AG20443 (cell line): Measurements from ENCODE around the gene ACSF3.
A peak's percentile ranks its signal among the peaks of the same experiment; 100 is the strongest.

ENCODE experiments used
- DNase-seq: peaks from one replicate; pipeline ENCODE4 v3.0.0; 2012; ENCODE audit warnings: low spot score, mixed read lengths

ACSF3 gene

DNA sequence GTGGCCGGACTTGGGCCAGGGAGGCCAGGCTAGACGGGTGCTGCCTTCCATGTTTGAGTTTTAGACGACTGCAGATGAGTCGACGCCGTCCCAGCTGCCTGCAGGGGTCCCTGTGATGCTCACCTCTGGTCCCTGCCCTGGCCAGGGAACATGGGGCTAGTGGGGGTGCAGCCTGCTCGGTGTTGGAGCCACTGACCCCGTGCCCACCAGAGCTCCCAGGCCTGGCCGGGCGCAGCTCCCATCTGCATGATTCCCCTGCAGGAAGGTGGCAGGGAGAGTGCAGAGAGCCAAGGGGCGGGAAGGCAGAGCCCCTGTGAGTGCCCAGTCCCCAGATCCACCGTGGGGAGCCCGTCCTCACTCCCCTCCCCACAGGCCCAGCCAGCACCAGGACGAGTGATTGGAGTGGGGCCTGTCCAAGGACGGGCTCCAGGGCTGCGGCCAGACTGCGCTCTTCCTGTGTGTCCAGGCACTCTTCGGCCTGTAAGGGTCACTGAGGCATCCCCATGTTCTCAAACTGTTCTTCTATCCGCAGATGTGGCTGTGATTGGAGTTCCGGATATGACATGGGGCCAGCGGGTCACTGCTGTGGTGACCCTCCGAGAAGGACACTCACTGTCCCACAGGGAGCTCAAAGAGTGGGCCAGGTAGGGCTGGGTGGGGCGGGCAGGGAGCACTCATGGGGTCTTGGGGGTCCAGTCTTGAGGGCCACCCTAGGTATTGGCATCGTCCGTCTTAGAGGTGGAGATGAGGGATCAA lies 51.9 kb downstream of the ACSF3 start:
- no peak for DNase-seq

DNA sequence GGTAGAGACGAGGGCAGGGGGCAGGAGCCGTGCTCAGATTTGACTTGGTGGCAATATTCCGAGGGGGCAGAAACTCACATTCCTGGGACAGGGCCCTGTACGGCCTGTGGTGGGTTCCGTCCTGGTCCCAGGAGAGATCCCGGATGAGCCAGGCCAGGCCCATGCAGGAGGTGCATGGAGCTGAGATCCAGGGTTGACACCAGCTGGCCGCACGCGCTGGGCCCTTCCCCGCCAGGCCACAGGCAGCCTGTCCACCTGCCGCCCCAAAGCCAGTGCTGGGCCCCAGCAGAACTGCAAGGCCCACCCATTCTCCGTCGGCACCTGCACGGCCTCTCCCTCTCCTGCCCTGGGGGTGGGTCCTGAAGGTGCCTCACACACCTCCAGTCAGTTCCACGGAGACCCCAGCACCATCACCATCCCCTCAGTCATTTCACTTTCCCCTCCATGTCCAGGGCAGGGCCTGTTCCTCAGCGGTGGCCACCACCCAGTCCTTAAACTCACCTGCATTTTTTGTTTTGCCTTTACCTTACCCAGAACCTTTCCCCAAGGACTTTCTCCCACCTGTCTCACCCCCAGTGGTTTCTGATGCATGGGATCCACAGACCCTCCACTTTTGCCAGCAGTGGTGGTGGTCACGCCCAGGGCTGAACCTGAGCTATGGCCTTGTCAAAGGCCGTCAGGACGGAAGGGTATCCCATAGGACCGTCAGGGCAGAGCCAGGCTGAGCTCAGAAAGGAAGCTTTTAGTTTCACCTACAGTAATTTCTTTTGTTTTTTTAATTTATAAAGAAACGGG lies 52.8 kb downstream of the ACSF3 start:
- DNase-seq, result no peak

DNA sequence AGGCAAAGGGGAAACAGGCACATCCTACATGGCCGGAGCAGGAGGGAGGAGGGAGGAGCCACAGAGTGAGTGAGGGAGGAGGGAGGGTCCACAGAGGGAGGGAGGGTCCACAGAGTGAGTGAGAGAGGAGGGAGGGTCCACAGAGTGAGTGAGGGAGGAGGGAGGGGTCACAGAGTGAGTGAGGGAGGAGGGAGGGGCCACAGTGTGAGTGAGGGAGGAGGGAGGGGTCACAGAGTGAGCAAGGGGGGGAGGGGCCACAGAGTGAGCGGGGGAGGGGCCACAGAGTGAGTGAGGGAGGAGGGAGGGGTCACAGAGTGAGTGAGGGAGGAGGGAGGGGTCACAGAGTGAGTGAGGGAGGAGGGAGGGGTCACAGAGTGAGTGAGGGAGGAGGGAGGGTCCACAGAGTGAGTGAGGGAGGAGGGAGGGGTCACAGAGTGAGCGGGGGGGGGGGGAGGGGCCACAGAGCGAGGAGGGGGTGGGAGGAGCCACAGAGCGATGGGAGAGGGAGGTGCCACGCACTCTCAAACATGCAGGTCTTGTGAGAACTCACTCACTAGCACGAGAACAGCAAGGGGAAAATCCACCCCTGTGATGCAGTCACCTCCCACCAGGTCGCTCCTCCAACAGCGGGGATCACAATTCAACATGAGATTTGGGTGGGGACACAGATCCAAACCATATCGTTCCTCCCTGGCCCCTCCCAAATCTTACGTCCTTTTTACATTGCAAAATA lies 53.6 kb downstream of the ACSF3 start:
- no peak for DNase-seq

DNA sequence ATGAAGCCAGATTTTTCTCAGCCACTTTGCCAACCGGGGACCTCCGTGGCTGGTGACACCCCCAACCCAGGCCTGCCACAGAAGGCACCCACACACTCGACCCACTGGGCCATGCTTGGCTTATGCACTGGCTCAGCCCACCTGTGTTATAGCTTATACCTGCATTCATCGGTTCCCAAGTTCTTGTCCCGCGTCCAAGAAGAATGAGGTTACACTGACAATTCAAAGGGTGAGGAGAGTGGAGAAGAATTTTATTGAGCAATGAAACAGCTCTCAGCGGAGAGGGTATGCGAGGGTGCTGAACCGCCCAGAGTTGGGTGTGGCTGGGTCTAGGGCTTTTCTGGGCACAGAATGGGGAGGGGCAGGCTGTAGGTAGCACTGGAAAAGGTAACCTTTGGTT lies 55.7 kb downstream of the ACSF3 start:
- no peak for DNase-seq

DNA sequence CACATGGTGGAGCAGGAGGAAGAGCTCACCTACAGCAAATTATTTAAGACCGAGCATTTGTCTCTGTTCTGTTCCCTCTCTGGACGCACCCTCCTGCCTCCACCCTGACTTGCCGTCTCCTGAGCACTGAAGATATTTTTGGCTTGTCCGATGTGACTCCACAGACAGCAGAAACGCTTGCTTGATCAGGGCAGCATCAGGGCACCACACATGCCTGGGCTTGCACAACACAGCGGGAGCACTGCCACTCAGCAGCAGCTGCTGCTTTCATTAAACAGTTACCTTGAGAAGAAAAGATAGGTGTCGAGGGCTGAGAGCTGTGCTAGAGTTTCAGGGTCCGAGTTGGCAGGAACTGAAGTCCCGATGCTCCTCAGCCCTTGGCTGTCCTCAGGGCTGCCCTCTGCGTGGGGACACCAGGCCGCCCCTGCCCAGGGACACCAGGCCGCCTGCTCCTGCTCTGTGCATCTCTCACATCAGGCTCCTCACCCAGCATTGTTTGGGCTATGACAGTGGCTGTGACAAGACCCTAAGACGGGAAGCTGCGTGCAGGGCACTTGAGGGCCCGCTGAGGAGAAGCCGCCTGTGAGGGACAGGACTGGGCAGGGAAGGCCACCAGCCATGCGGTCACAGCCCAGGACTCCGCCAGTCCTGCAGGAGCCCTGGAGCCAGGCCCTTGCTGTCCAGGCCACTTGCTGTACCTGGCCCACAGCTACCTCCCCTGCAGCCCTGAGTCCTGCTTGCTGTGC lies 56.6 kb downstream of the ACSF3 start:
- no peak for DNase-seq

DNA sequence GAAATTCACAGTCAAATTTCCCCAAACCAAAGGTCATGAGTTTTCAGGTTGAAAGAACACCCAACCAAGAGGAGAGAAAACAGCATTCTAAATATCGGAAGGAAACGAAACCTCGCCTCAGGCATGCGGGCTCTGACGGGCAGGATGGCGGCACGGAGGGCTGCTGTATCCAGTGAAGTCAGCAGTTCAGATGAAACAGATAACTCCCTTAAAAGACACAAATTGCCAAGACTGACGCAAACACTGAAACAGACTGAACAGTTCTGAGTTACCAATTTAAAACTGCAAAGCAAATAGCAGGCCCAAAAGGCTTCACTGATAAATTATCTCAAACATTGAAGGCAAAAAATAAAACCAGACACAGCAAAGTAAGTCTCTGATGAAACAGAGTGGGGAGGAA lies 57.3 kb downstream of the ACSF3 start:
- no peak for DNase-seq

DNA sequence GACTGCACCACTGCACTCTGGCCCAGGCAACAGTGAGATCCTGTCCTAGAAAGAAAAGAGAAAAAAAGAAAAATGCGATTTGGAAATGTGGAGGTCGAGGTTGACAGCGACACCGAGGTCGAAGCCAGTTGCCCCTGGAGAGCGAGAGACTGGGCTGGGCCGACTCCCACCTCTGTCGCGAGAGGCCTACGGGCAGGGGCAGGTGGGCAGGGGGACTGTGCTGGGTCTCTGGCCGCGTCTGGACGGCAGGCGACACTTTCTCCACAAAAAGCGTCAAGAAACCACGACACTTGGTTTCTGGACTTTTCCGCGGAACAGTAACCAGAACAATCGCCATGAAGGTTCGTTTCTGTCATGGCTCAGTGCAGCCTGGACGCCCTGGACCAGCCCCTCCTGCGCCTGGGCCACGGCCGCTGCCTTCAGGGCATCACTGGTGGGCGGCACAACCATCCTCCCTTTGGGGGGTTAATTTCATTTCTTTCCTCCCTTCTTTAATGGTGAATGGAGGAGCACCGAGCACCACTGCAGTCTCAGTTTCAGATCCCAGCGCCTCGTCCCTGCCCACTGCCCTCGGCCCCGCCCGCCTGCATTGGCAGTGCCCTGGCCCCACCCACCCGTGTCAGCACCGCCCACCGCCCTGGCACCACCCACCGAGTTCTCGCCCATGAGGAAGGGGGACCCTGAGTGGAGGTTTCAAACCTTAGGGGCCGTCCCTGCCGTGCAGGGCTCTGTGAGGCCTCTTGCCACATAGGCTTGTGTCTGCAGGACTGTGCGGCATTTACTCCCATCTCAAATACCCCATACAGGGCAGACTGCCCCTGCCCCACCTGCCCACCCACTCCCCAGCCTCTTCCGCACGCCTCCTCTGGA lies 59.4 kb downstream of the ACSF3 start:
- no peak for DNase-seq

DNA sequence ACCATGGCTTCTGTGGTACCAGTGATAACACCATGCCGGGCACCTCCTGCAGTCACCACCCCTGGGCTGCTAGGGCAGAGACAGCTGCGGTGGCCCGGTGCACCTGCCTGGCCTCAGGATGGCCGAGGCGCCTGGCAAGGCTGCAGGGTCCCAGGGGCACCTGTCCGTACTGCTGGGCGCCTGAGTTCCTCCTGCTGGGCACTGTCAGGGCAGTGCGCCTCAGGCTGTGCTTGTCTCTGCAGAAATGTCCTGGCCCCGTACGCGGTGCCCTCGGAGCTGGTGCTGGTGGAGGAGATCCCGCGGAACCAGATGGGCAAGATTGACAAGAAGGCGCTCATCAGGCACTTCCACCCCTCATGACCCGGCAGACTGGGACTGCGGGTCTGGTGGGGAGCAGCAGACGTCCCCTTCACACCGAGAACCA lies 60.2 kb downstream of the ACSF3 start:
- no peak for DNase-seq

DNA sequence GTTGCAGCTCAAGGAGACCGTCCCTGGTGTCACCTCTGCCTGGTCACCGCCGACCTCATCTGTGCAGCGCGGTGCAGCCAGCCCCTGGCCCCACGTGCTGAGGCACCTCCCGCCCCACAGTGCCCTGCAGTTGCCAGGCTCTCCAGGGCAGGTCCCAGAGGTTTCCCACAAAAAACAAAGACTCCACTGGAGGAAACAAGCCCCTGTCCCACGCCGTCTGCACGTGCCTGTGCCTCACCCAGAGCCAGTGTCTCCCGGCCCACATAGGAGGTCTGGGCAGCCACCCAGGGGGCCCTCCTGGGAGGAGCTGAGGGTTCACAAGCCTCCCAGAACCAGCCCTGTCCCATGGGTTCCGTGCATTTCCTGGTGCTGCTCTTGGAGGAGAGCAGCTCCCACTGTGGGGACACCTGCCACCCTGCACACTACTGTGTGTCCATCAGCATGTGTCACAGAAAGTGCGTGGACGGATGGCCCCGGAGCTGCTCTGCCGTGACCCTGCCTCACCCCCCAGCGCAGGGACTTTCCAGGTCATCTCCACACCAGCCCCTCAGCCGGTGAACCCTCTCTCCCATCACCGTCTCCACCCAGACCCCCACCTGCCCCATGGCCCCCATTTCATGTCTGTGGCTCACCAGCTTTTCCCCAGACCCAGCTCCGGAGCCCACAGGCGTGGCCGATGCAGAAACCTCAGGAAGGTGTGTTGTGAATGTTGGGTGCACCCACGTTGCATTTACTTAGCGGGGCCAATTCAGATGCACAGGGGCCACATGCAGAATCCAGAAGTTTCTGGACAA lies 60.9 kb downstream of the ACSF3 start:
- DNase-seq, result no peak

DNA sequence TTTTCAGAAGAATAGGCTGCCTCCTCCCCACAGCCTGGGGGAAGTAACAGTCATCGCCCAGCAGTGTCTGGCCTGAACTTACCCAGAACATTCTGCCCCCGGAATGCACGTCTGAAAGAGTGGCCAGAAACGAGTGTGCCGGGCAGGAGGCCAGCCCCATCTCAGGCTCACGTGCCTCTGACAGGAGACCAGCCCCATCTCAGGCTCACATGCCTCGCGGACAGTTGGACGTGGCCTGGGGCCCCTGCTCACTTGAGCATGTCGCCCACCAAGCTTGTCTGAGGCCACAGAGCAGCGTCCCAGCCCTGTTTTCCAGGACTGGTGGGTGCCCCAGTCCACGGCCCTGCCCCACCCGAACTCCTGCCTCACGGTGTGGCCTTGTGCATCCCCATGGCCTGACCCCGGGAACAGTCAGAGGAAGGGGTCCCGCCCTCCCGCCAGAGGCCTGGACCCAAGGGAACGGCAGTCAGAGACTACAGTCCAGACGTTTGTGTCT lies 61.6 kb downstream of the ACSF3 start:
- peak; percentile 90 for DNase-seq

DNA sequence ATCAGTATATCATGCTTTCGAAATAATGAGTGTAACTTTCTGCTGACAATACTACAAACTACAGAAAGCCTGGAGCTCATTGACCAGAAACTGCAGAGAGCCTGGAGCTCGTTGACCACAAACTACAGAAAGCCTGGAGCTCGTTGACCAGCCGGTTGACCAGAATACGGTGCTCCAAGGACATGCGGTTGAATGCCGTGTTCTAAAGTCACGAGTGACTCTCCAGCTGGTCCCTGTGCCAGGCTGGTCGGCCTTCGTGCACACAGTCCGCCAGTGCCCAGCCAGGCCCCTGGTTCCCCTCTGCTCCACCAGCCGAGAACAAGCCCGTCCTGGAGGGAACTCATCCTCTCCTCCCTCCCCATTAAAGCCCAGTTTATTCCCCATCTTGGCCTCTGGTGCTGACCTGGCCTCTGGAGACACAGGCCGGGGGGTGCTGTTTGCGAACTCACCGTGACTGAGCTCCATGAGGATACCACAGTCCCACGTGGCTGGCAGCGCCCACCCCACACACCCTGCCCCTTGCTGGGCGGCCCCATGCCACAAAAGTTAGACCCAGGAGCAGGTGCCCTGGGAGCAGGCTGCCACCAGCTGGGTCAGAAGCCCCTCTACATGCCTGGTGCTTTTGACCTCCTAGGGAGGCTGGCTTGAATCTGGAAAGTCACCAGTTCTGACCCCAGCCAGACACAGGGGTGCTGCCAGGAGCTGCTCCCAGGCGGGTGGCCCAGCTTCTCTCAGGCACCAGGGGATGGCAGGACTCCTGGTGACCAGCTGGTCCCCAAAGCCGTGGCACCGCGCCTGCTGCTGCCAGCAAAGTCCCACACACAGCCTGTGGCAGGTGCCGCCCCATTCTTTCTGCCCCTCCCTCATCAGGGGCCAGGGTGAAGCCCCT lies 62.4 kb downstream of the ACSF3 start:
- peak; percentile 33 for DNase-seq

DNA sequence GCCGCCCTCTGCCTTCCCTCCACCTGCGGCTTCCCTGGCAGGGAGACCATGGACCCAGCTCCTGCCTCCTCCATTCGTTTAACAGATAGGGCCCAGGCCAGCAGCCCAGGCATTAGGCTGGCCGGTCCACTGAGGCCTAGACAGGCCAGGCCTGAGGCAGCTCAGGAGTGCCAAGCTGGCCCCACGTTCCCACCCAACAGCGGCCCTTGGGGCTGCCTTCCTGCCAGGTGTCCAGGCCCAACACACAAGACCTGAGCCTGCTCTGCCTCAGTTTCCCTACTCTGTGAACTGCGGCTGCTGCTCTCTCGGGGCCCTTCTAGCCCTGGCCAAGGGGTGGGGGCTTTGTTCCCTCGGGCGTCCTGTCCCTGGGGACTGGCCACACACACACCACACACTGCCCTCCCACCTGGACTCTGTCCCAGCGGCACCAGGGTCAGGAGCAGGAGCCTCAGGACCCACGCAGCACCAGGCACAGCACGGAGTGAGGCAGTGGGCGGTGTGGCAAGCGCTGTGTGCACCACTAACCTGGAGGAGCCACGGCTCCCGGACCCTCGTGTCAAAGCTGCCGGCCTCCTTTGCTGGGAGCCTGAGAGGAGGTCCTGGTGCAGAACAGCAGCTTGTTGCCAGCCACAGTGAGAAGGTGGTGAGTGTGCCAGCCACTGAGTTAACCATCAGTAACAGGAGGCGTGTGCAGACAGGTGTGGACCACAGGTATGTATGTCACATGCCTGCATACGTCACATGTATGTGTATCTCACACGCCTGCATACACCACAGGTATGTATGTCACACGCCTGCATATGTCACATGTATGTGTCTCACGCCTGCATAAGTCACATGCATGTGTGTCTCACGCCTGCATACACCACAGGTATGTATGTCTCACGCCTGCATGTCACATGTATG lies 63.3 kb downstream of the ACSF3 start:
- no peak for DNase-seq

DNA sequence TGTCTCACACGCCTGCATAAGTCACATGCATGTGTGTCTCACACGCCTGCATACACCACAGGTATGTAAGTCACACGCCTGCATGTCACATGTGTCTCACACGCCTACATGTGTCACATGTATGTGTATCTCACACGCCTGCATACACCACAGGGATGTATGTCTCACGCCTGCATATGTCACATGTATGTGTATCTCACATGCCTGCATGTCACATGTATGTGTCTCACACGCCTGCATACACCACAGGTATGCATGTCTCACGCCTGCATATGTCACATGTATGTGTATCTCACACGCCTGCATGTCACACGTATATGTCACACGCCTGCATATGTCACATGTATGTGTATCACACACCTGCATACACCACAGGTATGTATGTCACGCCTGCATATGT lies 64.1 kb downstream of the ACSF3 start:
- no peak for DNase-seq

DNA sequence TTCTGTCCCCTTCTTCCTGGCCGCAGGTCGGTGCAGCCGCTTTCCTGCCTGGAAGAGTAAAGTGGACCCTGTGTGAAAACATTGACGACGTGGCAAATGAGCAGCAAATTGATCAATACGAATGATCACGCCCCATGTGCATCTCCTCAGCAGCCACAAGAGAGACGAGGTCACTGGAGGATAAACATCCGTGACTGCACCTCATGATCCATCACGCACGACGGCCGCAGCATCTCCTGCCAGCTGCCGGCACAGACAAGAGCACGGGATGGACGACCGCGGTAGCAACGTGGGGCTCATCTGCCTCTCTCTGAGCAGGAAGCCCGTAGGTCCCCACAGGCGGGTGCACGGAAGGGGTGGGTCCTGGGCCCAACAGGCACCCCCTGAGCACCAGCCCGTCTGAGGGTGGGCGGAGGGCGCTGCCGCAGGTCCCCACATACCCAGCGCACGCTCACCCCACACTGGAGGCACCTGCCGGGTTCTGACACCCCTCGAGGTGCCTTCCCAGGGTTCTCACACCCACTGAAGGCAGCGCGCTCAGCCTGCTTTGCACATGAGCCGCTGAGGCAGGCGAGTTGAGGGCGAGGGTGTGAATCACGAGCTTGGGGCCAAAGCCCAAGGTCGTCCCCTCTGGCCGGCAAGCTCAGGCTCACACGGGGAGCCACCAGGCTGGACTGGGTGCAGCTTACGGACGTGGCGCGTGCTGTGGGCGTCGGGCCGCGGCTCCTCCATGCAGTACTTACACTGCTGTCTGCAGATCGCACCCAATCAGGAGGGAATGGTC lies 65.6 kb downstream of the ACSF3 start:
- DNase-seq, result no peak

DNA sequence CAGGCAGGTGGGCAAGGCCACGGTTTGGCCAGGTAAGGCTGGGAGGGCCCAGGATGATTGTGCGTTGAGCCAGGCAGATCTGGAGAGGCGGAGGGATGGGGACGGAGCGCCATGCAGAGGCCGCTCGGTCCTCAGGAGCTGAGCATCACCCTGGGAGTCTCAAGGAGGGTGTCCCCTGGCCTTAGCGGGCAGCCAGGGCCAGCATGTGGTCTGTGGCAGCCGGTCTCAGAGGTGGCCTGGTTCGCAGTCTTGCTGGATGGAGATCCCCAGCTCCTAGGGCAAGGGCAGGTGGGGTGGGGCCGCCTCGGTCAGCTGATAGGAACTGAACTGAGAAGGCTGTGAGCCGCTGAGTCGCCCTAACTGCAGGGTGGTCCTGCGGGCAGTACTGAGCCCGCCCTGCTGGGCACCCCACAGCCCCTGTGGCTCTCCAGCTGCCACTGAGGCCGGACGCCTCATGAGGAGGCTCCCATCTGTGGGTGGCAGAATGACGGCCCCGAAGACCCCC lies 66.2 kb downstream of the ACSF3 start:
- DNase-seq, result no peak

DNA sequence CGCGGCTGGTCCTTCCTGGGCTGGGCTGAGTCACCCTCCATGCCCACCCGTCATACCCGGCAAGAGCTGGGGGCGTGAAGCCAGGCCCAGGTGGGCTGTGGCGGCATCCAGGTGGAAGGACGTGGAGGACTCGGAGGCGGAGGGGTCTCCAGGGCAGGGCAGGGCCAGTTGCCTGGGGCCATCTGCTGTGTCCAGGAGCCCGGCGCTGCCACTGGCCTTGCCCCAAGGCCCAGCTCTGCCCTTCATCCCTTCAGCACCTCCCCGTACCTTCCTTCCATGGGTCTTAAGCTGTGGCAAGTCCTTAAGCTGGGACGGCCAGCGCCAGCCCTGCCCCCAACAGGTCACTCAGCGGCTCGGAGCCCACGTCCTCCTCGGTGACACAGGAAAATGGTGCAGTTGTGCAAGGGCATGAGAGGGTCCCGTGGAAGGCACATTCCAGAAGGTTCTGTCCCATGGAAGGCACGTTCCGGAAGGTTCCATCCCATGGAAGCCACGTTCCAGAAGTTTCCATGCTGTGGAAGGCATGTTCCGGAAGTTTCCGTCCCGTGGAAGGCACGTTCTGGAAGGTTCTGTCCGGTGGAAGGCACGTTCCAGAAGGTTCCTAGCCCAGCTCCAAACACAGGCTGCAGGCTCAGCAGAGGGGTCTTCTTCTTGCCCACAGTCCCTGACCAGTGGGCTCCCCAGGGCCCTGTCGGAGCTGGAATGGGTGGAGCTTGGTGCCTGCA lies 67.5 kb downstream of the ACSF3 start:
- DNase-seq, result no peak
